HuH-7.5 (cell line): ENCODE results near the gene RANBP17.
"Not testable (repeated sequence)": the region's sequence is repeated elsewhere in the genome, so short reads cannot be mapped to it uniquely, and the experiment has no call there.

Source experiments
- DNase-seq: peaks from one replicate; pipeline ENCODE4 v3.0.0; 2011; ENCODE audit warnings: low spot score

Gene RANBP17

GRCh38 chr5:170861917-170862766 is at the start of gene RANBP17:
Gene RANBP17 (plus strand): TSS chr5:170862018.
- peak; percentile 37 for DNase-seq

GRCh38 chr5:170813231-170813630 is 48.6 kb upstream of the RANBP17 start:
- DNase-seq, result no peak

GRCh38 chr5:170817195-170817594 is 44.6 kb upstream of the RANBP17 start:
- DNase-seq, result no peak

GRCh38 chr5:170818232-170818631 is 43.6 kb upstream of the RANBP17 start:
- no peak for DNase-seq

DNA sequence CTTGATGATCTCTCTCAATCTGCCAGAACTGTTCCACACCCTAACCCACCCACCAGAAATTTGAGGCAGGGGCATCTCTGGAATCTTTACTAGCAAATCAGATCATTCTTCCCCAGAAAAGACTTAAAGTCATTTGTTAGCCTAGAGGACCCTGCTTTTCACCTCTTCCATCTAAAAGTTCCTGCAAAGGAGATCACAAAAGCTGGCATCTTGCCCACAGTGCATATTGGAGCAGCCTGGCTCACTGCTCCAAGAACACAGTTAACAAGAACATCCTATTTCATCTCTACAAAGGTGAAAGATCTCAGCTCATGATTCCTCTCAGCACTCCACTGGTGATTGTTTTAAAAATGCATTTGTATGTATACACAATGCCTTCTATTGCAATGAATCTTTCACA is 42.0 kb upstream of the RANBP17 start:
- no peak for DNase-seq

DNA sequence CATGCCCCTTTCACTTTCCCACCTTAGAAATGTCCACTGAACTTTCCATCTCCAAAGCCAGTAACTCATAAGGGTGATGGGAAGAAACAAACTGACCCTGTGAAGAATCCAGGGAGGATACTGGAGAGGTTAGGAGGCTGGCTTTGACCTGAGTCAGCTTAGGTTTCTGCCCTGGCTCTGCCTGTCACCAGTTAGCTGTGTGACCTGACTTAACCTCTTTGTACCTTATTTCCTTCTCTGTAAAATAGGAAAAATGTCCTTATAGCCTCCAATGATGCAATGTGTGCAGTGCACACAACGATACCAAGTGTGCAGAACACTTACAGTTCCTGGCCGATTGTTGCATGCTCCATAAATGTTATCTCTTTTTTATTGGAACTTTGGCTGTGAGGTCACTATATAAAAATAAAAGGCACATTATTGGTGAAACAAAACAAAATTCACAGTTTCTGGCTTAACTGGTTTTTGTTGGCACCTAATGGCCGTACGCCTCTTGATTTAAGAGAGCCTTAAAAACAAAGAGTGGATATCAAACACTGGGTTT is 40.5 kb upstream of the RANBP17 start:
- DNase-seq, result no peak

DNA sequence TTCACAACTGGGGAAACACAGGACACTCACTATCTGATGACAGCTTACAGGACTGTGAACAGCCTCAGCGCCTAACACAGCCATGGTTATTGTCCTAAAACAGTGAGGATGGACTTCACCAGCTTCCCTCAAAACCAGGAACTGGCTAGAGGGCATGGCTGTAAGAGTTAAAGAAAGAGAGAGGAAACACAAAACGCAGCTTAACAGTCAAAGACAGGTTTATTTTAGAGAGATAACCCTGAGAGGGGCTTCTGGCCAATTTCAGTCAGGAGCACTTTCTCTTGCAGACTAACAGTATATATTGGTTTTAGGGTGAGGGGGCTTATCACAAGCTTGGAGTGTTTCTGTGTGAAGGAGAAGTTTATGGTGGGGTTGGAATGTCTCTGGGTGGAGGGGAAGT is 35.7 kb upstream of the RANBP17 start:
- no peak for DNase-seq

GRCh38 chr5:170832241-170832640 is 29.6 kb upstream of the RANBP17 start:
- DNase-seq, result no peak

DNA sequence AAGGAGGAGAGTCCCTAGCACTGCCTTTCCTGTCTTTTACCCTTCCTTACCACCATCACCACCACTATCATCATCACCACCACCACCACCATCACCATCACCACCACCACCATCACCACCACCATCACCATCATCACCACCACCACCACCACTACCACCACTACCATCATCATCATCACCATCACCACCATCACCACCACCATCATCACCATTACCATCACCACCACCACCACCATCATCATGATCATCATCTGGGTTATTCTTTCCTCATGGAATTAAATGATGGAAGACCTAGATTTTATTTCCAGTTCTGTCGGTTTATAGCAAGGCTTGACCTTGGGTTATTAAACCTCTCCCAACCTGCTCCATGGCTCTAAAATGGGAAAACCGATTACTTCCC is 27.8 kb upstream of the RANBP17 start:
- DNase-seq, result not testable (repeated sequence)

DNA sequence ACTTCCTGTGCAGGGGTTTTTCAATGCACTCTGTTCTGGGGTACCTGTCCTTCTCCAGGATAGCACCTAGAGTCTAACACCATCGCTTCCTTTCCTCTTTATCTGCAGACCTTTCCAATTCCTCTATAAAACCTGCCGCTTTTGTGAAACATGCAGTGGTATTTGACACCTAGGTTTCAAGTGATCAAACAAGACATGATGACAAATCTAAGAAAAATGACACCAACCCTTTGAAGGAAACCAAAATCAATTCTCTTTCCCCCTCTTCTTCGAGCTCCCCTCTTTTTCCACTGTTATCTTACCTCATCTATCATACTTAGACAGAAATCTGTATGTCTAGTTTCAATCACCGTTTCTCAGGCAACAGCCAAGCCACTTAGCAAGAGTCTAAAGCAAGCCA is 25.6 kb upstream of the RANBP17 start:
- DNase-seq, result no peak

GRCh38 chr5:170843870-170844269 is 17.9 kb upstream of the RANBP17 start:
- no peak for DNase-seq

- DNase-seq, result no peak
These were observed 17.2 kb upstream of the RANBP17 start for GRCh38 chr5:170844651-170845050.

DNA sequence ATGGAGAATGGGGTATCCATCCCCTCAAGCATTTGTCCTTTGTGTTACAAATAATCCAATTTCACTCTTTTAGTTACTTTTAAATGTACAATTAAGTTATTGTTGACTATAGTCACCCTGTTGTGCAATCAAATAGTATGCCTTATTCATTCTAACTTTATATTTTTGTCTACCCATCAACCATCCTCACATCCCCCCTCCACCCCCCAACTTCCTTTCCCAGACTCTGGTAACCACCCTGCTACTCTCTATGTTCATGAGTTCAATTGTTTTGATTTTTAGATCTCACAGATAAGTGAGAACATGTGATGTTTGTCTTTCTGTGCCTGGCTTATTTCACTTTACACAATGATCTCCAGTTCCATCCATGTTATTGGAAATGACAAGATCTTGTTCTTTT is 15.4 kb upstream of the RANBP17 start:
- no peak for DNase-seq

- no peak for DNase-seq
These were observed 15.0 kb upstream of the RANBP17 start for GRCh38 chr5:170846846-170847245.

- no peak for DNase-seq
These were observed 13.8 kb upstream of the RANBP17 start for GRCh38 chr5:170848033-170848432.

- no peak for DNase-seq
These were observed 12.4 kb upstream of the RANBP17 start for GRCh38 chr5:170849374-170849773.

- no peak for DNase-seq
These were observed 7.3 kb upstream of the RANBP17 start for GRCh38 chr5:170854566-170854965.

DNA sequence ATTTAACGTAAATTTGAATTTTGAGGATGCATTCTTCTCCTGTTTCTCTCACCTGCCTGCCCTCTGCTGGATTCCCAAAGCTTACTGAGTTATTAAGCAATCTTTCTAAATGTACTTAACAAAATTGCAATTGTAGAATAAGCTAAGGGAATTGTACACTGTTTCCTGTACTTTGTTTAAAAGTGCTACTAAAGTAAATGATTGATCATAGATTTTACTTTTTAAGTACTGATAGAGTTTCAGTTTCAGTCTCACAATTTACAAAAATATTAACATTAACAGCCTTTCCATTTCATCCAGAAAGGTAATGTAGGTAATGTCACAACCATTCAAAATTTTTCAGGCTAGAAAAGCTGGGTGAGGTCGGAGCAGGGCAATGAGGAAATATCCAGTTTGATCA is 4.8 kb upstream of the RANBP17 start:
- DNase-seq, result no peak

GRCh38 chr5:170860415-170860814 is 1.4 kb upstream of the RANBP17 start:
- no peak for DNase-seq

DNA sequence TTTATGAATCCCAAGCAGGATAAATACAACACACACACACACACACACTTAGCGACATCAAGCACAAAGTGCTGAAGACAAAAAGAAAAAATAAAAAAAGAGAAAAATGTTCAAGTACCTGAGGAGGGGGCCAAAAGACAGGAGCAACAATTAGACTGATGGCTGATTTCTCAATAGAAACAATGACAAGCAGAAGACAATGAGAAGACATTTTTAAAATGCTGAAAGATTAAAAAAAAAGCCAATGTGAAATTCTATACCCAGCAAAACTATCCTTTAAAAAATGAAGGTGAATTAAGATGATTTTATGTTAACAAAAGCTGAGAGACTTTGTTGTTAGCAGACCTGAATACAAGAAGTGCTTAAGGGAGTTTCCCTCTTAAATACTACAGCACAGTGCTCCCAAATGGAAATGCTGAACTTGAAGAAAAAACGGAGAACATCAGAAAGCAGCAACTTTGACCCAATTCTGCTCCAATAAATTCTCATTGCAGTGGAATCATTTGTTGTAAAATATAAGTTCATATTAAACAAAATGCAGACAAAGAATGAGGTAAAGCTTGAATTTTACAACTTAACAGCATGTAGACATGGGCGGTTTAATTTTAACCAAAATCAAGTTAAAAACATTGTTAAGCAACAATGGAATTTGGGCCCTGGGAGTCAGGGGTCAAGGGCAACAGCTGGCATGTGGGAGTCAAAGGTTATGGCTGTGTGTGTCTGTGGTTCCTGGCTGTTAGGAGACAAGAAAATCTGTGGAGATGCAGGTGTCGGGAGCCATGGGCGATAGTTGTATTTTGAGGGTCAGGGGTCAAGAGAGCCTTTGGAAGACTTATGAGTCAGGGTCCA is 776 bp upstream of the RANBP17 start:
- no peak for DNase-seq

GRCh38 chr5:170861667-170861916 is 226 bp upstream of the RANBP17 start:
- no peak for DNase-seq

- no peak for DNase-seq
These were observed 1.8 kb downstream of the RANBP17 start for GRCh38 chr5:170863646-170864045.

- DNase-seq, result no peak
These were observed 3.8 kb downstream of the RANBP17 start for GRCh38 chr5:170865622-170866021.
